ENCODE data around the gene AMBRA1. TPM values are rescaled to one million over a fixed set of nuclear protein-coding genes. Genes with fewer than 3 reads are reported as not detected.
A peak's percentile ranks its signal among the peaks of the same experiment; 100 is the strongest.

The AMBRA1 gene
- total and polyA plus RNA-seq, 2 donors from 2014 or later = 8.0 to 32.6 TPM

DNA sequence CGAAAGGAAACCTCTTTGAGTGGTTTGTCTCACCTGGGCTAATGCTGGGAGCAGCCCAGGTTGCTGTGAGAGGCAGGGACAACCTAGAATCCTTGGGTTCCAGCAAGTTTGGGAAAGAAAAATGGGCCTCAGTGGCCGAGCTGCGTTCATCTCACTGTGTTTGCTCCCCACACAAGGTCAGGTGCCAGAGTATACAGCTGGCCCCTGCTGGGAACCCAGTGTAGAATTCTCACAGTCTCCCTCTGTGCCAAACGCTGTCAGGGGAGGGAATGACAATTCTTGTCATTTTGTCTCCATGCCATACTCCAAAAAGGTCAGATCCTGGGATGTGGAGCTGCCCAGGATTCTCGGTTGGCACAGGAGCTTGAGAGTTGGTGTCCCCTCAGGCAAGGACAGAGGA lies 242.2 kb downstream of the AMBRA1 start:
- TF ChIP-seq, protein P1, sequence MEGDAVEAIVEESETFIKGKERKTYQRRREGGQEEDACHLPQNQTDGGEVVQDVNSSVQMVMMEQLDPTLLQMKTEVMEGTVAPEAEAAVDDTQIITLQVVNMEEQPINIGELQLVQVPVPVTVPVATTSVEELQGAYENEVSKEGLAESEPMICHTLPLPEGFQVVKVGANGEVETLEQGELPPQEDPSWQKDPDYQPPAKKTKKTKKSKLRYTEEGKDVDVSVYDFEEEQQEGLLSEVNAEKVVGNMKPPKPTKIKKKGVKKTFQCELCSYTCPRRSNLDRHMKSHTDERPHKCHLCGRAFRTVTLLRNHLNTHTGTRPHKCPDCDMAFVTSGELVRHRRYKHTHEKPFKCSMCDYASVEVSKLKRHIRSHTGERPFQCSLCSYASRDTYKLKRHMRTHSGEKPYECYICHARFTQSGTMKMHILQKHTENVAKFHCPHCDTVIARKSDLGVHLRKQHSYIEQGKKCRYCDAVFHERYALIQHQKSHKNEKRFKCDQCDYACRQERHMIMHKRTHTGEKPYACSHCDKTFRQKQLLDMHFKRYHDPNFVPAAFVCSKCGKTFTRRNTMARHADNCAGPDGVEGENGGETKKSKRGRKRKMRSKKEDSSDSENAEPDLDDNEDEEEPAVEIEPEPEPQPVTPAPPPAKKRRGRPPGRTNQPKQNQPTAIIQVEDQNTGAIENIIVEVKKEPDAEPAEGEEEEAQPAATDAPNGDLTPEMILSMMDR (IDR thresholded peaks at IDR 0.05; ENCODE audit: borderline replicate concordance, extremely low read depth, insufficient read depth) = no peak
- H3K9me3 ChIP-seq (ENCODE audit: control insufficient read depth in 2 of 3, insufficient read depth in 1 of 3, low read length in 3 of 3) = no peaks in the 10 kb centered on the region
- H3K27ac ChIP-seq (ENCODE audit: low read depth in 2 of 2, low read length in 2 of 2) = peak overlapping the region in 1 of 2 donors; percentile 18
- H3K36me3 ChIP-seq (ENCODE audit: control insufficient read depth in 2 of 3, insufficient read depth in 3 of 3, low read length in 3 of 3) = no peaks in the 10 kb centered on the region
- FAIRE-seq (no peak), DNase-seq (no peak)
- peaks cover 0 to 34% (median 16%) of the 10 kb centered on the region in 3 donors for H3K4me1 ChIP-seq (ENCODE audit: control insufficient read depth in 2 of 3, insufficient read depth in 2 of 3, low read depth in 1 of 3, low read length in 3 of 3)
- intact Hi-C loops (cut with DNase I) = no loop called here
- no peaks in the 10 kb centered on the region for H3K27me3 ChIP-seq (ENCODE audit: control insufficient read depth, insufficient read depth, low read length)
- H3K4me3 ChIP-seq (ENCODE audit: low read length in 3 of 3) = no peak overlapping the region
- peak overlapping the region in 1 of 3 donors; percentile 29 for H3K9ac ChIP-seq (ENCODE audit: low read length in 3 of 3)

DNA sequence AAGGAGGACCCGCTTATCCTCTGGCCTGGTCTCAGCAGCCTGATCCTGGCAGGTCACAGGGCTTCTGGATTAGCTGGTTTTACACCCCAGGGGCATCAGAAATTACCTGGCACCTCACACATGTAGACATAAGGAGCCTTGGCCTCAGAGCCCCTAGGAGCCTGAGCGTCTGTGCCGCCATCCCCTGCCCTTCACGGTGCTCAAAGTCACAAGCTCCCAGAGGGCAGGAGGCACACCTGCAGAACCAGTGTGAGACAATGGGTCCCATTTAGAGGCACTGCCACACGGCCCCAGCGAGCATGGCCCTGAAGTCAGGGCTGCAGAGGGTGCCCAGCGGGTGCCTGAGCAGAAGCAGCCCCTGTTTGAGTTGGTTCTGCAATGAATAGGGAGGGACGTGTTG lies 242.7 kb downstream of the AMBRA1 start:
- FAIRE-seq (no peak), DNase-seq (no peak)
- Histone ChIP-seq H3K27me3 (ENCODE audit: control insufficient read depth, insufficient read depth, low read length) (no peaks in the 10 kb centered on the region), H3K27ac (ENCODE audit: low read depth in 2 of 2, low read length in 2 of 2) (no peak overlapping the region), H3K4me3 (ENCODE audit: low read length in 3 of 3) (no peak overlapping the region), H3K36me3 (ENCODE audit: control insufficient read depth in 2 of 3, insufficient read depth in 3 of 3, low read length in 3 of 3) (no peaks in the 10 kb centered on the region), H3K9me3 (ENCODE audit: control insufficient read depth in 2 of 3, insufficient read depth in 1 of 3, low read length in 3 of 3) (no peaks in the 10 kb centered on the region), H3K9ac (ENCODE audit: low read length in 3 of 3) (peak overlapping the region in 1 of 3 donors; percentile 29), H3K4me1 (ENCODE audit: control insufficient read depth in 2 of 3, insufficient read depth in 2 of 3, low read depth in 1 of 3, low read length in 3 of 3) (peaks cover 0 to 34% (median 12%) of the 10 kb centered on the region in 3 donors)
- intact Hi-C loops (cut with DNase I) = no loop called here
- TF ChIP-seq, protein P1 (IDR thresholded peaks at IDR 0.05; ENCODE audit: borderline replicate concordance, extremely low read depth, insufficient read depth) = no peak

DNA sequence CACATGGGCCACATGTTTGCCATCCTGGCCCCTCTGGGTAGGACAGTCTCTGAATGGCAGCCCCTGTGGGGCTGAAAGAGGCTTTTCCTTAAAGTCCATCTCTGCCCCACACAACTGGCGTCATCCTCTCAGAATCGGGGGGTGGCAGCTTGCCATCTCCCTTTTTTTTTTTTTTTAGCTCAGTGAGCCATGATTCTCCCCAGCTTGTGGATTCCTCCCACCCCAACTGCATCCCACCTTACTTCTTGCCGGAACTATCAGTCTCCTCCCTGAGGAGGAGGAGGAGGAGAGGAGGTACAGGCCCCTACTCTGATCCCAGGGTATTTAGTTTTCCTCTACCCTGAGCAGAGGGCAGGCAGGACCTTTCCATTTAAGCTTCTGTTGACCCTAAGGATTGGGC lies 243.1 kb downstream of the AMBRA1 start:
- Histone ChIP-seq H3K27ac (ENCODE audit: low read depth in 2 of 2, low read length in 2 of 2) (no peak overlapping the region), H3K9me3 (ENCODE audit: control insufficient read depth in 2 of 3, insufficient read depth in 1 of 3, low read length in 3 of 3) (no peaks in the 10 kb centered on the region), H3K9ac (ENCODE audit: low read length in 3 of 3) (no peak overlapping the region), H3K36me3 (ENCODE audit: control insufficient read depth in 2 of 3, insufficient read depth in 3 of 3, low read length in 3 of 3) (no peaks in the 10 kb centered on the region), H3K27me3 (ENCODE audit: control insufficient read depth, insufficient read depth, low read length) (no peaks in the 10 kb centered on the region), H3K4me1 (ENCODE audit: control insufficient read depth in 2 of 3, insufficient read depth in 2 of 3, low read depth in 1 of 3, low read length in 3 of 3) (peaks cover 0 to 34% (median 12%) of the 10 kb centered on the region in 3 donors), H3K4me3 (ENCODE audit: low read length in 3 of 3) (no peak overlapping the region)
- no peak for DNase-seq
- FAIRE-seq = no peak
- TF ChIP-seq, protein P1 (IDR thresholded peaks at IDR 0.05; ENCODE audit: borderline replicate concordance, extremely low read depth, insufficient read depth) = no peak
- intact Hi-C loops (cut with DNase I) = no loop called here
